HepG2 (cell line): ENCODE data around the gene LIPE. TPM values are rescaled to one million over a fixed set of nuclear protein-coding genes. Genes with fewer than 3 reads are reported as not detected.

Experiments
- HDAC2 ChIP-seq: sonication (generic); formaldehyde crosslinking; IDR thresholded peaks from 2 replicates; pipeline ENCODE4 v1.4.0; 2020; ENCODE audit warnings: missing genetic modification reagents
- NR2F2 ChIP-seq: IDR thresholded peaks from 2 replicates; pipeline ENCODE4 v1.6.1; 2012; ENCODE audit warnings: low read depth, inconsistent platforms, borderline replicate concordance
- PCBP2 ChIP-seq: fragments of 200-400 bp; formaldehyde crosslinking; optimal IDR thresholded peaks from 2 replicates; pipeline ENCODE3; 2018; ENCODE audit warnings: low read length, low read depth; ENCODE audit not compliant: poor library complexity, severe bottlenecking
- PITX1 ChIP-seq: sonication (generic); formaldehyde crosslinking; IDR thresholded peaks from 2 replicates; pipeline ENCODE4 v1.5.1; 2020; ENCODE audit warnings: mild to moderate bottlenecking, missing genetic modification reagents
- SRY ChIP-seq: sonication (generic); formaldehyde crosslinking; IDR thresholded peaks from 2 replicates; pipeline ENCODE4 v1.8.0; 2022; ENCODE audit warnings: mild to moderate bottlenecking, missing genetic modification reagents
- ZFAT ChIP-seq: sonication (generic); formaldehyde crosslinking; conservative IDR thresholded peaks from 2 replicates; pipeline ENCODE4 v1.8.1; 2023; ENCODE audit warnings: missing genetic modification reagents, inconsistent platforms
- ZNF230 ChIP-seq: sonication (generic); formaldehyde crosslinking; IDR thresholded peaks from 2 replicates; pipeline ENCODE4 v1.4.0; 2020; ENCODE audit warnings: mild to moderate bottlenecking, missing genetic modification reagents
- ZNF337 ChIP-seq: sonication (generic); formaldehyde crosslinking; IDR thresholded peaks from 2 replicates; pipeline ENCODE4 v1.5.1; 2020; ENCODE audit warnings: missing genetic modification reagents, low read depth, mild to moderate bottlenecking, borderline replicate concordance
- ZNF567 ChIP-seq: sonication (generic); formaldehyde crosslinking; IDR thresholded peaks from 2 replicates; pipeline ENCODE4 v1.8.1; 2023; ENCODE audit warnings: mild to moderate bottlenecking, missing genetic modification reagents, borderline replicate concordance
- ZNF703 ChIP-seq: sonication (generic); formaldehyde crosslinking; IDR thresholded peaks from 2 replicates; pipeline ENCODE4 v1.5.1; 2020; ENCODE audit warnings: missing genetic modification reagents, mild to moderate bottlenecking, moderate library complexity, borderline replicate concordance
- ZSCAN9 ChIP-seq: IDR thresholded peaks from 2 replicates; pipeline ENCODE4 v1.6.1; 2016; ENCODE audit warnings: borderline replicate concordance
- polyA plus RNA-seq, 8 experiments: library from polyadenylated mRNA; depleted of rRNA in 3 of 8; stranded (reverse) in 7 of 8; unstranded in 1 of 8; fragments of >200 nt; fragmentation: Illumina TruSeq in 4 of 8; extraction: Trizol in 4 of 8; gene quantifications; 2 replicates each; pipeline versions ENCODE4 v1.2.1 to v1.2.3, GENCODE V29; 2011 to 2016; ENCODE audit warnings: low read depth in 4 of 8, missing spikeins in 1 of 8, mixed read lengths in 1 of 8; ENCODE audit not compliant: insufficient read depth in 1 of 8
- total RNA-seq, 5 experiments: library from RNA; depleted of rRNA; stranded (reverse); fragments of >200 nt; fragmentation: Illumina TruSeq; extraction: Trizol; gene quantifications; 2 replicates each; pipeline ENCODE4 v1.2.3, GENCODE V29; 2016; ENCODE audit warnings: low read depth in 1 of 5
- TF ChIP-seq, protein P1 (sequence below): IDR thresholded peaks from 2 replicates; pipeline ENCODE4 v1.6.1; 2012; ENCODE audit warnings: low read depth, low read length, improper control_type of control experiment
- TF ChIP-seq, protein P2 (sequence below): sonication (generic); formaldehyde crosslinking; IDR thresholded peaks from 2 replicates; pipeline ENCODE4 v1.4.0; 2020; ENCODE audit warnings: mild to moderate bottlenecking, missing genetic modification reagents, borderline replicate concordance
- TF ChIP-seq, protein P3 (sequence below): IDR thresholded peaks from 2 replicates; pipeline ENCODE4 v1.6.1; 2016; ENCODE audit warnings: control low read depth
- TF ChIP-seq, protein P4 (sequence below): IDR thresholded peaks from 2 replicates; pipeline ENCODE4 v1.6.1; 2016; ENCODE audit warnings: missing genetic modification reagents, missing compliant biosample characterization
- TF ChIP-seq, protein P5 (sequence below): sonication (generic); formaldehyde crosslinking; IDR thresholded peaks from 2 replicates; pipeline ENCODE4 v1.5.1; 2020; ENCODE audit warnings: missing genetic modification reagents, mild to moderate bottlenecking, borderline replicate concordance
- TF ChIP-seq, protein P6 (sequence below): sonication (generic); formaldehyde crosslinking; IDR thresholded peaks from 2 replicates; pipeline ENCODE4 v1.8.0; 2022; ENCODE audit warnings: low read depth, missing genetic modification reagents

LIPE gene
- total and polyA plus RNA-seq, 2 of the 13 experiments (the other 11 are each of a cell fraction or from before 2014, with no cell fraction given), result not detected

DNA sequence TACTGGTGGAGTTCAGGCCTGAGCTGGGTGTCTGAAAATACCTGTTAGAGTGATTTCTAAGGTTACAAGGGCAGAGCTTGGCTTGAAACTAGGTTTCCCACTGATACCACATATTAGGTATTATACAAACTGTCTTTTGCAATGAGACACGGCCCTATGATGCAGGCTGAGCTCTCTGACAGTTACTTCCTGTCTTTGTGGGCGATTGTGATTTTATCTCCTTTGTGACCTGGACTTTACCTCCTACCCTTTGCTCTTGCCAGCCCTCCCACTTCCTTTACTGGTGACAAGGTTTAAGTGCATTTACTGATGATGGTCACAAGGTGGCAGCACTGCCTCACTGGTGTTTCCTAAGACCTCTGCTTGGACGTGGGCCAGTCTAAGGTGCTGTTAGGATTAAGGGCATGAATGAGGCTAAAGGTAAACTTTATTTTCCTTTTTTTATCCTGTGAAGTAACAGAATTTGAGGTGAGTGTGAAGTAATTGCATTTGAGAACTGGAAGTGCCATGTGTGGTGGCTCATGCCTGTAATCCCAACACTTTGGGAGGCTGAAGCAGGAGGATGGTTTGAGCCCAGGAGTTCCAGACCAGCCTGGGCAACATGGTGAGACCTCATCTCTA lies 23.2 kb upstream of the LIPE start (continued):
- TF ChIP-seq, protein P1, sequence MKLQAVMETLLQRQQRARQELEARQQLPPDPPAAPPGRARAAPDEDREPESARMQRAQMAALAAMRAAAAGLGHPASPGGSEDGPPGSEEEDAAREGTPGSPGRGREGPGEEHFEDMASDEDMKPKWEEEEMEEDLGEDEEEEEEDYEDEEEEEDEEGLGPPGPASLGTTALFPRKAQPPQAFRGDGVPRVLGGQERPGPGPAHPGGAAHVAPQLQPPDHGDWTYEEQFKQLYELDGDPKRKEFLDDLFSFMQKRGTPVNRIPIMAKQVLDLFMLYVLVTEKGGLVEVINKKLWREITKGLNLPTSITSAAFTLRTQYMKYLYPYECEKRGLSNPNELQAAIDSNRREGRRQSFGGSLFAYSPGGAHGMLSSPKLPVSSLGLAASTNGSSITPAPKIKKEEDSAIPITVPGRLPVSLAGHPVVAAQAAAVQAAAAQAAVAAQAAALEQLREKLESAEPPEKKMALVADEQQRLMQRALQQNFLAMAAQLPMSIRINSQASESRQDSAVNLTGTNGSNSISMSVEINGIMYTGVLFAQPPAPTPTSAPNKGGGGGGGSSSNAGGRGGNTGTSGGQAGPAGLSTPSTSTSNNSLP, result peak; percentile 90
- TF ChIP-seq HDAC2 (peak; percentile 95), PCBP2 (no peak), PITX1 (CRISPR knock-in tag) (peak; percentile 88), ZNF337 (CRISPR knock-in tag) (0 out of 2 replicates have a peak, but pooled peaks have one; percentile 48), ZFAT (CRISPR knock-in tag) (no peak), ZNF567 (peak; percentile 91; the same call in 1 of the 2 replicates), NR2F2 (peak; percentile 71; the same call in 1 of the 2 replicates), ZSCAN9 (CRISPR knock-in tag) (peak; percentile 67; the same call in 1 of the 2 replicates), ZNF230 (CRISPR knock-in tag) (peak; percentile 58; the same call in 1 of the 2 replicates), ZNF703 (CRISPR knock-in tag) (no peak), SRY (CRISPR knock-in tag) (no peak)
- TF ChIP-seq, protein P2, sequence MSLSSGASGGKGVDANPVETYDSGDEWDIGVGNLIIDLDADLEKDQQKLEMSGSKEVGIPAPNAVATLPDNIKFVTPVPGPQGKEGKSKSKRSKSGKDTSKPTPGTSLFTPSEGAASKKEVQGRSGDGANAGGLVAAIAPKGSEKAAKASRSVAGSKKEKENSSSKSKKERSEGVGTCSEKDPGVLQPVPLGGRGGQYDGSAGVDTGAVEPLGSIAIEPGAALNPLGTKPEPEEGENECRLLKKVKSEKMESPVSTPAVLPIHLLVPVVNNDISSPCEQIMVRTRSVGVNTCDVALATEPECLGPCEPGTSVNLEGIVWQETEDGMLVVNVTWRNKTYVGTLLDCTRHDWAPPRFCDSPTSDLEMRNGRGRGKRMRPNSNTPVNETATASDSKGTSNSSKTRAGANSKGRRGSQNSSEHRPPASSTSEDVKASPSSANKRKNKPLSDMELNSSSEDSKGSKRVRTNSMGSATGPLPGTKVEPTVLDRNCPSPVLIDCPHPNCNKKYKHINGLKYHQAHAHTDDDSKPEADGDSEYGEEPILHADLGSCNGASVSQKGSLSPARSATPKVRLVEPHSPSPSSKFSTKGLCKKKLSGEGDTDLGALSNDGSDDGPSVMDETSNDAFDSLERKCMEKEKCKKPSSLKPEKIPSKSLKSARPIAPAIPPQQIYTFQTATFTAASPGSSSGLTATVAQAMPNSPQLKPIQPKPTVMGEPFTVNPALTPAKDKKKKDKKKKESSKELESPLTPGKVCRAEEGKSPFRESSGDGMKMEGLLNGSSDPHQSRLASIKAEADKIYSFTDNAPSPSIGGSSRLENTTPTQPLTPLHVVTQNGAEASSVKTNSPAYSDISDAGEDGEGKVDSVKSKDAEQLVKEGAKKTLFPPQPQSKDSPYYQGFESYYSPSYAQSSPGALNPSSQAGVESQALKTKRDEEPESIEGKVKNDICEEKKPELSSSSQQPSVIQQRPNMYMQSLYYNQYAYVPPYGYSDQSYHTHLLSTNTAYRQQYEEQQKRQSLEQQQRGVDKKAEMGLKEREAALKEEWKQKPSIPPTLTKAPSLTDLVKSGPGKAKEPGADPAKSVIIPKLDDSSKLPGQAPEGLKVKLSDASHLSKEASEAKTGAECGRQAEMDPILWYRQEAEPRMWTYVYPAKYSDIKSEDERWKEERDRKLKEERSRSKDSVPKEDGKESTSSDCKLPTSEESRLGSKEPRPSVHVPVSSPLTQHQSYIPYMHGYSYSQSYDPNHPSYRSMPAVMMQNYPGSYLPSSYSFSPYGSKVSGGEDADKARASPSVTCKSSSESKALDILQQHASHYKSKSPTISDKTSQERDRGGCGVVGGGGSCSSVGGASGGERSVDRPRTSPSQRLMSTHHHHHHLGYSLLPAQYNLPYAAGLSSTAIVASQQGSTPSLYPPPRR, result peak; percentile 85; the same call in 1 of the 2 replicates
- TF ChIP-seq, protein P3, sequence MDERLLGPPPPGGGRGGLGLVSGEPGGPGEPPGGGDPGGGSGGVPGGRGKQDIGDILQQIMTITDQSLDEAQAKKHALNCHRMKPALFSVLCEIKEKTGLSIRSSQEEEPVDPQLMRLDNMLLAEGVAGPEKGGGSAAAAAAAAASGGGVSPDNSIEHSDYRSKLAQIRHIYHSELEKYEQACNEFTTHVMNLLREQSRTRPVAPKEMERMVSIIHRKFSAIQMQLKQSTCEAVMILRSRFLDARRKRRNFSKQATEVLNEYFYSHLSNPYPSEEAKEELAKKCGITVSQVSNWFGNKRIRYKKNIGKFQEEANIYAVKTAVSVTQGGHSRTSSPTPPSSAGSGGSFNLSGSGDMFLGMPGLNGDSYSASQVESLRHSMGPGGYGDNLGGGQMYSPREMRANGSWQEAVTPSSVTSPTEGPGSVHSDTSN (CRISPR knock-in tag), result peak; percentile 52; the same call in 1 of the 2 replicates
- TF ChIP-seq, protein P4, sequence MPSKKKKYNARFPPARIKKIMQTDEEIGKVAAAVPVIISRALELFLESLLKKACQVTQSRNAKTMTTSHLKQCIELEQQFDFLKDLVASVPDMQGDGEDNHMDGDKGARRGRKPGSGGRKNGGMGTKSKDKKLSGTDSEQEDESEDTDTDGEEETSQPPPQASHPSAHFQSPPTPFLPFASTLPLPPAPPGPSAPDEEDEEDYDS (CRISPR knock-in tag), result peak; percentile 84; the same call in 1 of the 2 replicates
- TF ChIP-seq, protein P5, sequence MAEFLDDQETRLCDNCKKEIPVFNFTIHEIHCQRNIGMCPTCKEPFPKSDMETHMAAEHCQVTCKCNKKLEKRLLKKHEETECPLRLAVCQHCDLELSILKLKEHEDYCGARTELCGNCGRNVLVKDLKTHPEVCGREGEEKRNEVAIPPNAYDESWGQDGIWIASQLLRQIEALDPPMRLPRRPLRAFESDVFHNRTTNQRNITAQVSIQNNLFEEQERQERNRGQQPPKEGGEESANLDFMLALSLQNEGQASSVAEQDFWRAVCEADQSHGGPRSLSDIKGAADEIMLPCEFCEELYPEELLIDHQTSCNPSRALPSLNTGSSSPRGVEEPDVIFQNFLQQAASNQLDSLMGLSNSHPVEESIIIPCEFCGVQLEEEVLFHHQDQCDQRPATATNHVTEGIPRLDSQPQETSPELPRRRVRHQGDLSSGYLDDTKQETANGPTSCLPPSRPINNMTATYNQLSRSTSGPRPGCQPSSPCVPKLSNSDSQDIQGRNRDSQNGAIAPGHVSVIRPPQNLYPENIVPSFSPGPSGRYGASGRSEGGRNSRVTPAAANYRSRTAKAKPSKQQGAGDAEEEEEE (CRISPR knock-in tag), result no peak
- TF ChIP-seq, protein P6, sequence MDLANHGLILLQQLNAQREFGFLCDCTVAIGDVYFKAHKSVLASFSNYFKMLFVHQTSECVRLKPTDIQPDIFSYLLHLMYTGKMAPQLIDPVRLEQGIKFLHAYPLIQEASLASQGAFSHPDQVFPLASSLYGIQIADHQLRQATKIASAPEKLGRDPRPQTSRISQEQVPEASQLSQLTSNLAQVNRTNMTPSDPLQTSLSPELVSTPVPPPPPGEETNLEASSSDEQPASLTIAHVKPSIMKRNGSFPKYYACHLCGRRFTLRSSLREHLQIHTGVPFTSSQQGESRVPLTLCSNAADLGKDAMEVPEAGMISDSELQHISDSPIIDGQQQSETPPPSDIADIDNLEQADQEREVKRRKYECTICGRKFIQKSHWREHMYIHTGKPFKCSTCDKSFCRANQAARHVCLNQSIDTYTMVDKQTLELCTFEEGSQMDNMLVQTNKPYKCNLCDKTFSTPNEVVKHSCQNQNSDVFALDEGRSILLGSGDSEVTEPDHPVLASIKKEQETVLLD (CRISPR knock-in tag), result no peak
